GM19324 (cell line): ENCODE results near the gene TMEM240.
A peak's percentile ranks its signal among the peaks of the same experiment; 100 is the strongest.

Experiments used
- ATAC-seq: cut with Tn5 transposase; IDR thresholded peaks from one replicate; pipeline ENCODE4 v1.9.1; 2021; ENCODE audit warnings: mild to moderate bottlenecking, moderate library complexity; ENCODE audit not compliant: unreplicated experiment, low FRiP score

Gene TMEM240

DNA sequence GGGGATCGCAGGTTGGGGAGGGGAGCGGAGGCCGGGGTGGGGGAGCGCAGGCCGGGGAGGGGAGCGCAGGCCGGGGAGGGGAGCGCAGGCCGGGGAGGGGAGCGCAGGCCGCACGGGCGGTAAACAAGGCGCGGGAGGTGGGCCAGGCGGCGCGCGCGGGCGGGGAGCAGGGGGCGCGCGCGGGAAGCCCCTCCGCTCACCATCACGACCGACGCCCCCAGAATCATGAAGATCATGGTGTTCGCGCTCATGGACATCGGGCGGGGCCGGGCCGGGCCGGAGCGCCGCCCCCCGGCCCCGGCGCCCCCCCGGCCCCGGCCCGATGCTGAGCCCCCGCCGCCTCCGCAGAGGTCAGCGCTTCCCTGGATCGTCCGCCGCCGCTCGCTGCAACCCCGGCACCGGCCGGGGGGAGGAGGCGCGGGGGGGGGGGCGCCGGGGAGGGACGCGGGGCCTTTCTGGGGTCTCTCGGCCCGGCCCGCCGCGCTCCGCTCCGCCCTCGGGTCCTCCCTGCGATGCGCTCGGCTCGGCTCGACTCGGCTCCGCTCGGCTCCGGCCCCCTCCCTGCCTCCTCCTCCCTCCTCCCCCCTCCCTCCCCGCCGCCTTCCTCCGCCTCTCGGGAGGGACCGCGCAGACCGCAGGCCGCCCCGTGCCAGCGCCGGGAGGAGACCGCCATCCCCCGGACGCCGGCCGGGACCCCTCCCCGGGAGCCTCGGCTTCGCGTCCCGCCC, at the start of gene TMEM240:
Gene TMEM240, minus strand, starts transcription at position 535 of the 728 bp plus-strand sequence. Its CDS starts 278 bp downstream, at position 257.
- ATAC-seq, result no peak

DNA sequence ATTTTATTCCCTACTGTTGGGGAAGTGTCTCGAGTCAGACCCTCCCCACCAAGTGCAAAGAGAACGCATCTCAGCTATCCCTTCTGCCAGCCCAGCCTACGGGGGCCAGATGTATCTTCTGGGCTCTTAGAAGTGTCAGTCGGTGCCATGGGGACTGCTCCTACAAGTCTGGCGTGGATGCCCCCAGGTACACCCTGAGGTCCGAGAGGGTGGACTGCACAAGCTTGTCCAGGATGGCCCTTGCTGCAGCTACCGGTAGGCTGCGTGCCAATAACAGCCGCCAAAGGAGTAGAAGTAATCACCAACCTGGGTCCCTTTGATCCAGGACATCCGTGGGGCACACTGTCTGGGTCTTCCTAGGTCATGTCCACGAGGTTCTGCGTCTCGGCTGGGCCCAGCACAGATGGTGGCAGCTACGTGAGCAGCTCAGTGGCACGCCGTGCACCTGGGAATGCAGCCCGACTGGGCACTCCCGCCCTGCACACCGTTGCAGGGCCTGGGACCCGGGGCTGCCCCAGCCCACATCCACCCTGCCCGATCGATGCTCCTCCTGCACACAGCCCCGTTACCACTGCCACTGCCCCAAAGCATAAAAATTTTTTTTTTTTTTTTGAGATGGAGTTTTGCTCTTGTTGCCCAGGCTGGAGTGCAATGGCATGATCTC, 43.1 kb upstream of the TMEM240 start:
- ATAC-seq, result no peak

DNA sequence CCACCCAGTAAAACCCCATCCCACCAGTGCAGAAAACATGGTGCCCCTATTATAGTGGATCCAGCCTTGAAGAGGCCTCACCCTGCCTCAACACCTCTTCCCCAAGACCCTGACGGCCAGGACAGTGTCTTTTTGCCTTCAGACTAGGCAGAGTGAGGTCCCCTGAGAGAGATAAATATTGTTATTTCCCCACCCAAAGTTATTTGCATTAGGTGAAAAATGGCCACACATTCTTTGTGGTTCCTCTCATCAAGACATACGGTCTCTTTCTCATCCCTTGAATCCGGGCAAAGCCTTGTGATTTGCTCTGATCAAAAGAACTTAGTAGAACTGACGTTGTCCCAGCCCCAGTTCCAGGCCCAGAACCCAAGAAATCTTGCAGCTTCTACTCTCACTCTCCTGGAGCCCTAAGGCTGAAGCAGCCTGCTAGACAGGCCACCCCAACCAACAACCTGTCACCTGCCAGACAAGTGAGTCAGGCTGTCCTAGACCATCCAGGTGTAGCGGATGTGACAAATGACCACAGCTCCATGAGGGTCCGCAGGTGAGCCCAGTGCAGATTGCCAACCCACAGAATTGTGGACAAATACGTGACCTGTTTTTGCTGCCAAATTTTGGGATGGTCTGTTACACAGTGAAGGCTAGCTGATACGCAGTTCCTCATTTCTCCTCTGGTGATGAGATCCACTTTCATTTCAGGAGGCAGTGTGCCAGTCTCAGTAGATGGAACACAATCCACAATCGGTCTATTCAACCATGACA, 42.3 kb upstream of the TMEM240 start:
- ATAC-seq, result no peak

DNA sequence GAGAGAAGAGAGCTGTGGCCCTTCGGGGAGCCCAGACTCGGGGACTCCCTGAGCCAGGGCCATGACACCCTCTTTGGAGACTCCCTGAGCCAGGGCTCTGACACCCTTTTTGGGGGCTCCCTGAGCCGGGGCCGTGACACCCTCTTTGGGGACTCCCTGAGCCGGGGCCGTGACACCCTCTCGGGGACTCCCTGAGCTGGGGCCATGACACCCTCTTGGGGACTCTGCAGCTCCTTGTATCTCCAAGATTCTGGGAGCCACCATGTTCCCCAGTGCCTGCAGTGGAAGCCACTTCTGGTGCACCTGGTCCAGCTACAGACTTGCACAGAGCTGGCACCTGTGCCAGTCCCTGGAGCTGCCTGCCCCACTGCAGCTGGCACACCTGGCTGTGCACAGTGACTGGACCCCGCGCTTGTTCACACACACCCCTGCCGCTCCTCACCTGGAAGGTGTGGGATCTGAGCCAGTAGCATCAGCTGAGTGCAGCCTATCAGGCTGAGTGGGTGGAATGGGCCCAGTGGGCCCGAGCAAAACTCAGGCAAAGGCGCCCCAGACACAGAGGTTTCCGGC, 38.0 kb upstream of the TMEM240 start:
- ATAC-seq, result no peak

DNA sequence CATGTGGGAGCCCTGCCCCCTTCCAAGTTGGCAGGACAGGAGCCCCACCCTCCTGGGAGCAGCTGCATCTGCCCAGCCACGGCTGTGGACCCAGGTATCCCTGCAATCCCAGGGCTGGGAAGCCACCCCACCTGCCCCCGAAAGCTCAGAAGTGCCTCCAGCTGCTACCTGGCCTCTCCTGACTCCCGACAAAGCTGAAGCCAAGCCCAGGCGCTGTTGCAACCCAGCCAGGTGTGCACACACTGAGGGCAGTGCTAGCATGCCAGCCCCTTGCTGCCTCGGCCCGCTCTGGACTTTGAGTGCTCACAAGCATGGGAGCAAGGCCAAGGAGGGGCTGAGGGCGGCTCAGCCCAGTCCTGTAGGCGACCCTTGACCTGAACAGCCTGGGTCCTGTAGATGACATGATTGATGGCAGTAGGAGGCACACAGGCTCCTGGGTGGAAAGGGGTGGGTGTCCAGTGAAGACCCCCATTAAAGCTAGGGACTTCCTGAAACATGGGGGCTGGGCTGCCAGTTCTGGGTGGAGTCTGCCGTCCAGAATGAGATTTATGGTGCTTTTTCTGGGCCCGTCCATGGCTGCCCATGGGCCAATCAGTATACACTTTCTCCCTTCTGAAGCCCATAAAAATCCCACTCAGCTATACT, 37.1 kb upstream of the TMEM240 start:
- no peak for ATAC-seq

DNA sequence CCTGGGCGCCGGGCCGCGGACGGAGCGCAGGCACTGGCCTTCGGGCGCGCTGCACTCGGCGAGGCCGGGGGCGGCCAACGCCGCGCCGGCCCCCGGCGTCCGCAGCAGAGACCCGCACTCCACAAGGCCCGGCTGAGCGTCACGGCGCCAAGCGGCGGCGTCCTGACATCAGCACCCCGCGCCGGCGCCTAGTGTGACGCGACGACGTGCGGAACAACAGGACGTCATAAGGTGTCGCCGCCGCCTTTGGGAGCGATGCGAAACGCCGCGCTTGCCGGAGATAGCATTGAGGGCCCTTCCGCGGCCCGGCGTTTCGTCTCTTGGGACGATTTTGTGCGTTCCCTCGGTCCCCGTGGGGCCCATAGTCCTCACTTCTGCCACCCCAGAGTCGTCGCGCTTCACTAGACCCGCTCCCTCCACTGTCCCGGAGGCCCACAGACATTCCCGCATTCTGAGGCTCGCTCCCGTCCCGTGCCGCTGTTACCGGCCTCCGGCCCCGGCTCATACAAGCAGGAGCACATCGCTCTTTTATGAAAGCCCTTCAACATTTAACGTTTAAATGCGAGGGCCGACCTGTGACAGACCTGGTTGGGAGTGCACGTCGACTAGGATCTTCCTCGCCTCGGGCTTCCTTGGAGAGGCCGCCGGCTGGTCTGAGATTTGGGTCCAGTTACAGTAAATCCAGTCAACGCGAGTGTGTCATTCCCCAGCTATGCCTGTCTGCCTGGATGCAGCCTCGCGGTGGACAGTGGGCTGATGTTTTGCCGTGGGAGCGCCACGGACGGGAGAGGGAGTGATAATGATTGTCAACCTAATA, 34.5 kb upstream of the TMEM240 start, which contains the start of gene SSU72:
Gene SSU72, minus strand, starts transcription at position 143 of the 817 bp plus-strand sequence. CDS start 306 bp downstream, outside the sequence.
- peak; percentile 89 for ATAC-seq

DNA sequence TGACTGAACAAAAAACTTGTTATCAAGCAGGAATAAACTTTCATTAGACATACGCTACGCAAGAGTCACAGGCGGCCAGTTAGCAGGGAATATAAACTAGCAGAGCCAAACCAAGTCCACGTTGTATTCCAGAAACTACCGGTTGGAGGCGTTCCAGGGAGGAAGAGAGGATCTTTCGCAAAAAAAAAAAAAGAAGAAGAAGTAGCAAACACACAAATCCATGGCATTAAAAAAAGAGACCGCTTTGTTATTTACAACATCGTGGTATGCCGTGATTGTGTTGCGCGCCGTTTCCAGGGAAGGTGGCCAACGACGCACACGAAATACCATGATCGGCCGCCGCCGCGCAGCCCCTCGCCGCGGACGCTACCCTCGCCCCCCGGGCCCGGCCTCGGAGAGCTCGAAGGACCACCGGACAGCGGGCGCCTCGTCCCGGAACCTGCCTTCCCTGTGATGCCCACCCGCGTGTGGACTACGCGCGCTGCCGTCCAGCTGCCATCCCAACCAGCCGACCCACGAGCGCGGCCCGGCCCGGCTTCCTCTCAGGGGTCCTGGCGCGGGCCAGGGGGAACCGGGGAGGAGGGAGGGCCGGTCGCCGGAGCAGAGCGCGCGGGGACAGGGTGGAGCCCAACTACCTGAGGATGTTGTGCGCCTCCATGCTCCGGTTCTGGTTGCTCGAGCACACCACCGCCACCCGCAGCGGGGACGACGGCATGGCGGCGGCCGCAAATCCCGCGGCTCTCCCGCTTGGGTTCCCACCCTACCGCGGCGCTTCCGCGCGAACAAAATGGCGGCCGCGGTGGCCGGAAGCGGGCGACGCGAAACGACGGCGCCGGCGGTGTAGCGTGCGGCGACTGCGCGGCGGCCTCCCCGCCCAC, 33.7 kb upstream of the TMEM240 start:
- ATAC-seq, result peak; percentile 88

DNA sequence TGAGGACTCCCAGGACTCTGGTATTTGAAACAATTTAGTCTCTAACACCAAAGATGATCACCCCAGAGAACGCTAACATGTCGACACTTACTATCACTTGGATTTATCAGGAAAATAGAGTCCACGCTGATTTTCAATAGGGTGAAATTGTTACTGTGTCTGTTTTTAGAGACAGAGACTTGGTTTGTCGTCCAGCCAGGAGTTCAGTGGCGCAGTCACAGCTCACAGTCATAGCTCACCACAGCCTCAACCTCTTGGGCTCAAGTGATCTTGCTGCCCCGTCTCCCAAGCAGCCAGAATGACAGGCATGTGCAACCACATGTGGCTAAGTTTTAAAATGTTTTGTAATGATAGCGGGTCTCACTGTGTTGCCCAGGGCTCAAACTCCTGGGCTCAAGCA, 28.9 kb upstream of the TMEM240 start:
- no peak for ATAC-seq

DNA sequence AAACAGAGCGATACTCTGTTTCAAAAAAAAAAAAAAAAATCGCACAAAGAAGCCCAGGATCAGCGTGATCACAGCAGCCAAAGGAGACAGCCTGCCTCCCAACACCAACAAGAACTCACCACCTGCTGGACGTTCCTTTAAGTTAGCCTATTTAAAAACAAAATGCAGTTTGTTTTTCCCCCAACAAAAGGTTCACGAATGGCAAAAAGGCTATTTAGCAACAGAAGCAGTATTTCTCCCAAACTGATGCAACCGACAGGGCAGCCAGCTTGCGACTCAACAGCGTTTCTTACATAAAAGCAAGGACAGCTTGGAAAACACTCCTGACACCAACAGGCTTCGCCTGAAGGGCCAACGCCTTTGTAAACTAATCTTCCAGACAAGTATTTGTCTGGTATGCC, 27.5 kb upstream of the TMEM240 start:
- ATAC-seq, result no peak

DNA sequence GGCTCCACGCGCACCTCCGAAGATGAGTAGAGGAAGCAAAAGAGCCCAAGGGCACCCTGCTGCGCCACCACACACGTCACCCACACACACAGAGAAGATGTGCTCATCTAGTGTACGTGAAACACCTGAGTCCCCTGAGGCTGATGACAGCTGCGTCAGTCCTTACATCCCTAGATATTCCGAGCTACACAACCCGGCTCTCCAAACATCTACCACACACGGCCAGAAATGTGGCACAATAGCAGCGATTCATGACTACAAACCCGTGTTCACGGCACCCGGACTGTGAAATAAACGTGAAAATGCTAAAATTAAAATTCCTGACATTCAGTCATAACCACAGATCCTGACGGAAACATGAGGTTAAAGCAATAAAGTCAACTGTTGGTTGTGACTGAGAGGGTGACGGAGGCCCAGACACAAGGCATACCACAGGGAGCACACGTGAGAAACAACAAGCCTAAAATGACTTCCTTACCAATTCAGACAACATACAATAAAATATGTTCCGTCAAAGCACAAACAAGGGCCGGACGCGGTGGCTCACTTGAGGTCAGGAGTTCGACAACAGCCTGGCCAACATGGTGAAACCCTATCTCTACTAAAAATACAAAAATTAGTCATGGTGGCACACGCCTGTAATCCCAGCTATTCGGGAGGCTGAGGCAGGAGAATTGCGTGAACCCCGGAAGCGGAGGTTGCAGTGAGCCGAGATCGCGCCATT, 26.9 kb upstream of the TMEM240 start:
- no peak for ATAC-seq

DNA sequence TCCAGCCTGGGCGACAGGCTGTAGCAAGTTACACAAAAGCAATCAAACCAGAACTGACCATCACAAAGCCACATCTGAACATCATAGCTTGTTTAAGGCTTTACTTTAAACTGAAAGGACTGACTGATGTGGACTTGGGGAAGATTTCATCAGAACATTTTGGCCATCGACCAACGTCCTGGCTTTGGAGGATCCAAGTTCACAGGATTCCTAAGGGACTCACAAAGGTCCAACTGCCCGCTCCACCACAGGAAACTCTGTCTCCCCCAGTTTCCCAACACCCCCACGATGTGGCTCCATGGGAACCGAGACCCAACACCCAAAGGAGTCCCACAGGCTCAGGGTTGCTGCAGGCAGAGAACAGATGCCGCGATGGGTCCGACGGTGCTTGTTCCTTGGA, 24.9 kb upstream of the TMEM240 start:
- no peak for ATAC-seq

DNA sequence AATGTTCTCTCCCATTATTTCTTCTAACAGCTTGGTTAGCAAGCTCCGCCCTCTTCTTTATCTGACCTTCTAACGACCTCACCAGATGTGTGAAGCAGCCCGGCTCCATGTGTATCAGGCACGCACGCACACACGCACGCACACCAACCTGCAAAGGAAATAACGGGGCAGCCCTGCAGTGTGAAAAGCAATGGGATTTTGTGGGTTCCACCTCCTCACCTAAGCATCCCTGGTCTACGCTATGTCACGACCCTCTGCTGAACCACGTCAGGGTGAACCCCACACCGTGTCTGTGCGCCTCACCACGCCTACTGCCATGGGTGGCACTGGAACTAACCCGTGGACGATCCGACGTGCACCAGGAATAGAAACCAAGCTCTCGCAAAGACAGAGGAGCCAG, 23.8 kb upstream of the TMEM240 start:
- no peak for ATAC-seq

DNA sequence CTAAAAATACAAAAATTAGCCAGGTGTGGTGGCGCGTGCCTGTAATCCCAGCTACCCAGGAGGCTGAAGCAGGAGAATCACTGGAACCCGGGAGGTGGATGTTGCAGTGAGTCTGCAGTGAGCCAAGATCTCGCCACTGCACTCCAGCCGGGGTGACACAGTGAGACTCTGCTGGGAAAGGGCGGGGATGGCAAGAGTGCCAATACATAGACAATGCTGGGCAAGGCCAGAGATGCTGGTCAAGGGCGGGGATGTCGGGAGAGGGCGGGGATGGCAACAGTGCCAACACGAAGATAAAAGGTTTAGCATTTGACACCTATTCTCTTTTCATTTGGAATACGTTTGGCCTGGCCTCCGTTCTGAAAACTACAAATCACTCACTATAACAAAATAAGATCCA, 23.3 kb upstream of the TMEM240 start:
- no peak for ATAC-seq

DNA sequence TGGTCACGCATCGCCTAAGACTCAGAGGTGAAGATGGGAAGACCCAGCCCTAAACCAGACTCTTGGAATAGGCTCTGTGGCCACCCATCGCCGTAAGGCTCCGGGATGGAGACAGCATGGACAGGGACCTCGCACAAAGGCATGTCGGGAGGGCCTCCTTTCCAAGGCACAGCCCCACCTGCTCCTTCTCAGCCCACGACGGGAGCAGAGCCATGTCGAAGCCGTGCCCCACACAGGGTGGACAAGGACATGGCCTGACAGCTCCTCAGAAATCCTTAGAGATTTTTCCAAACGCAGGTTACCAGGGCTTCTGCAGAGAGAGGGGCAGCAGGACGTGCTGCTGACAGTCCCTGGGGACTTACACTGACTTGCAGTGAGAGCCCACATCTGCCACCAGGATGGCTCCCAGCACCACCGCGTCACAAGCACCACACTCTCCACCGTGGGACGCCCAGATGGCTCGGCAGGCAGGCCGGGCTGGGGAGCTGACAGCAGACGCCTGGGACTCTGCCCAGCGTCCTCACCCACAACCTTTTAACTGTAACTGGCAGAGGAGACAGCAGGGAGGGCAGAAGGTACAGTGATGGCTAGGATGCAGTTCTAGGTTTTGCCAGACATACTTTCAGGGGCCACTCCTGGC, 22.3 kb upstream of the TMEM240 start:
- ATAC-seq, result no peak

DNA sequence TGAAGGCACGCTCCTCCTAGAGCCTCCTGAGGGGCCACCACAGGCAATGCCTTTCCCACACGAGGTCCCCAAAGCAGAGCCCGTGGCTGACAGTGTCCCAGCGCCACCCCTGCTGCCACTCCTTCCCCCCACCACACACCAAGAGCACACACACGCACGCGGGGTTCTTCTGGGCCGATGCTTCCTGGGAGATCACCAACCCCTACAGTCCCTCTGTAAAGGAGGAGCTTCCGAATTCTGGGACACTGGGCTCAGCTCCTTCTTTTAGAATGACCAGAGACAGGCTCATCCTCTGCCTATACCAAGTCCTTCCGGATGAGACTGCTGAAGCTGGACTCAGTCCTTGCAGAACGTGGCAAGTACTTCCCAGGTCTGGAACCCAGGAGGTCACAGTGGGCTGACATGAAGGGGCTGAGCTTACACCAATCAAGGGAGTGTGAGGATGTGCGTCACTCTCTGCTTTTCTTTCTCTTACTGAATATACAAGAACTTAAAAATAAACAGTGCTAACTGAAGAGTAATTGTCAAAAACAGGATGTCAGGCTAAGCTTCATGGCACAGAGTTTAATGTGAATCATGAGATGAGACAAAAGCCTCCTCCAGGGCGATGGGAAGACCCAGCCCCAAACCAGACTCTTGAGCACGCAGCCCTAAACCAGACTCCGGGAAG, 21.5 kb upstream of the TMEM240 start:
- ATAC-seq, result no peak

DNA sequence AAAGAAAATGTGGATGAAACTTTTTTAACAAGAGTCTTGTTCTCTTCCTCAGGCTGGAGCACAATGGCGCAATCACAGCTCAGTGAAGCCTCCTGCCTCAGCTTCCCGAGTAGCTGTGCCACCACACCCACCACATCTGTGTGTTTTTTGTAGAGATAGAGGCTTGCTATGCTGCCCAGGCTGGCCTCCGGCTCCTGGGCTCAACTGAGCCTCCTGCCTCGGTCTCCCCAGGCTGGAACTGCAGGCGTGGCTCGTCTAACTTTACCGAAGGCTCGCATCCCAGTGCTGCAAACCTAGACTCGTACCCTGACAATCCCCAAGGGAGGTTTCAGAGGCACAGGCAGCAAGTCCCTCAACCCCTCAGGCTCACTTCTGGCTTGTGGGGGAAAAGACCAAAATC, 19.8 kb upstream of the TMEM240 start:
- no peak for ATAC-seq

DNA sequence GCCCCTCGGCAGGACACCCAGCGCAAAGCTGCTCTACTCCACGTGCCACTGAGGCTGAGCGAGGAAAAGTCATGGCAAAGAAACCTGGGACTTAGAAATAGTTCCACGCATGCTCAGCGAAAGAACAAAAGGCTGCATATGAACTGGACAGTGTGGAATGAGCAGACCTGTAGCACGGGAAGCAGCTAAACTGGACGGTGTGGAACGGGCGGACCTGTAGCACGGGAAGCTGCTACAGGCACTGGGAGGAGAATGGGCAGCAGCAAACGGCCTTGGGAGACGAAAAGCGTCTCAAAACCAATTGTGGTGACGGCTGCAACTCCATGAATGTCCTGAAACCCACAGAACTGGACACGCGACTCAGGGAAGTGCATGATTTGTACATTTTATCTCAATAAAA, 18.6 kb upstream of the TMEM240 start:
- no peak for ATAC-seq
